COLO668 (cell line): ENCODE measurements around the gene ARHGEF25.
"Not testable (repeated sequence)": the region's sequence is repeated elsewhere in the genome, so short reads cannot be mapped to it uniquely, and the experiment has no call there.

Source experiments
- DNase-seq: peaks from one replicate; lab custom pipeline; 2025; ENCODE audit not compliant: unreplicated experiment; lab: John Stamatoyannopoulos, UW

Gene ARHGEF25

DNA sequence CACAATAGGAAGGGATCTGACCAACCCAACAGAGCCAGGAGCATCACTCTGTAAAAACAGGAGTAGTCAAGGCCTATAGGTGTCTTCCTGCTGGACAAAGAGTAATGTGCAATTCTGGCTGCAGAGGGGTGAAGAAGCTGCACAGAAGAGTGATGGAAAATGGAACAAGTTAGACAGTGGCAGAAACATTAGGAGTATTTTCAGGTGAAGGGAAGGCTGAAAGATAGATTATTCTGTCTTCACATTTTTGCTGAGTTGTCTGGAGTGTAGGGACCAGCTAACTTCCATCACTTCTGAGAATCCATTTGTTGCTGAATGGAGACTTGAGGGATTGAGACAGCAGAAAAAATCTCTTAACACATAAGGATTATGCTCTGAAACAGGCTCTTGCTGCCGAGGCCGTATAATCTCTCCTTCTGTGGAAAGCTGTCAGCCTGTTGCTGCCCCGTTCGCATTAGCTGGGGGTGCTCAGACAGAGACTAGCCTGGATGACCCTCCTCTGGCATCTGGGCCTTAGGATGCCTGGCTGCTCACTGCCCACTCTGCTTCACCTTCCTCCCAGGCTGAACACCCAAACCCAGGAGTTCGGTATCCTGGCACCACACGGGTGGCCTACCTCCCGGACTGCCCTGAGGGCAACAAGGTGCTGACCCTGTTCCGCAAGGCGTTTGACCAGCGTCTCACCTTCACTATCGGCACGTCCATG lies 3.1 kb upstream of the ARHGEF25 start:
- DNase-seq, result no peak

DNA sequence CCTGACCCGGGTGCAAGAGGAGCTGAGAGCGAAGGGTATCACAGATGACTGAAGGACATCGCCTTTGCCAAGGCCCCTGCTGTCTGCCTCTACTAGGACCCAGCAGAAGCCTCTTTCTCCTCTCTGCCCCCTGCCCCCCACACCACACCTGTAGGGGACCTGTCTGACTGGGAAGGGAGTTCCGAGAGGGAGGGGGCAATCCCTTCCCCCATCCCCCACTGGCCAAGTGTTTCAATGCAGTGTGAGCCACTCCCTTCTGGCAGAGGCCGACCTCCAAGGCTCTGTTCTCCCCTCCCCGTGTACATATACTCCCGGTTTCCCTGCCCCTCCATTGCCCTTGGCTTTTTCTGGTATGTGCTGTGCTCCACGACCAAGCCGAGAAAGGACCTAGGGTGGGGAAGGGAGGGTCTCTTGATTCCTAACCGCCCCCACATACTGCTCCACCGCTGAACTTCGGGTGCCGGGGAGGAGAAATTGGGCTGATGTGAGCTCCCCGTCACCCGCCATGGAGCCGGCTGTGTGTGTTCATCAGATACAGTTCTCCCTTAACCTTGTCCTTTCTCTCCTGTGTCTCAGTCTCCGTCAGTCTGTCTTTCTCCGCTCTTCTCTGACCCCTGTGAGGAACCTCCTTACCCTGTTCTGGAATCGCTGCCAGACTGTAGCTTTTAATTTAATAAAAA lies 2.0 kb upstream of the ARHGEF25 start:
- no peak for DNase-seq

DNA sequence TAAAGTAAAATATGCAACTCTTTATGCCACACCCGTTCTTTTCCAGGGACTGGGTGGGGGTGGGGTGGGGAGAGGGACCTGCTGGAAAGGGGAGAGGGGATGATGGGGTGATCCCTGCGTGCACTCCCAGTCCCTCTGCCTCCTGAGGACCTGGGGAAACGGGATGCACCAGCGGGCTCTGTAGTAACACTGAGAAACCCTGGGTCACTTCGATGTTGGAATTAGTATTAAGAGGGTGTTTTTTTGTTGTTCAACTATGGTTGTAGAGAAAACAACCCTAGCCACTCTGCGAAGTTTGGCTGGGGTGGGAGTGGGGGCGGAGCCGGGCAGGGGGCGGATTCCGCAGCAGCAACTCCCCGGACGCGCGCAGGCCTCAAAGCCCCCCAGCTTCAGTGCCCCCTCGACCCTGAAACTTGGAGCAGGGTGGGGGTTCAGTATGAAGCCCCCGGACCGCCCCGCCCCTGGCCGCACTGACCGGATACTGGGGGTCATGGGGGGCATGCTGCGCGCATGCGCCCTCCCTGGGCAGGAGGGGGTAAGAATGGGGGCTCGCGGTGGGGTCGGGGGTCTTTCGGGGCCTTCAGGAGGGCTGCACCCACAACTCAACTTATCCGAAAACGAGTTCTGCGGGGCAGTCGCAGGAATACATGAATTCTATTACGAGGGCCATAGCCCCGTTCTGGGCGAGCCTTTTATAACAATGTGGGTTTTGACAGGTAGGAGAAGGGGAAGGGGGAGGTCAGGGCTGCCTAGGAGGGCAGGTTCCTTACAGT lies 1.3 kb upstream of the ARHGEF25 start:
- DNase-seq, result no peak

DNA sequence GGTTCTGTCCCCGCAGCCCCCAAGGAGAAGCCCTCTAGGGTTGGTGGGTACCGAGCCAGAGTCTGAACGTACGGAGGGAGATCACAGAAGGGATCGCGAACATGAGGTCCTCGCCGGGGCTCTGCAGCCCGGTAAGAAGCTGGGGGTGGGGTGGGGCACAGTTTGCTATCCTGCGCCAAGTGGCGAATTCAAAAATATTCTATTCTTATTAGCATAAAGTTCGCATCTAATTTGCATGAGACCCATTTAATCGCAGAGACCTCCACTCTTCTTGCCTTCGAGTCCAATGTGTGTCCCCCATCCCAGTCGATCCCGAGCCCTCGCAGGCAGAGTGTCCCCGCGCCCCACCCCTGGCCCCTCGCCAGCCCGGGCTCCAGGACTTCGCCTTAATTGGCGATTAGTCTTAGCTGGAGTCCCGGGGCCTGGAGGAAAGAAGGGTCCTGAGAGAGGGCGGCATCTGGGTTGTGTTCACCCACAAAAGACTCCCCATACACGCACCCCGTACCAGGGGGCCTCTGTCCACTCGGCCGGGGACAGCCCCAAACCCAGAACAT lies 604 bp upstream of the ARHGEF25 start:
- no peak for DNase-seq

DNA sequence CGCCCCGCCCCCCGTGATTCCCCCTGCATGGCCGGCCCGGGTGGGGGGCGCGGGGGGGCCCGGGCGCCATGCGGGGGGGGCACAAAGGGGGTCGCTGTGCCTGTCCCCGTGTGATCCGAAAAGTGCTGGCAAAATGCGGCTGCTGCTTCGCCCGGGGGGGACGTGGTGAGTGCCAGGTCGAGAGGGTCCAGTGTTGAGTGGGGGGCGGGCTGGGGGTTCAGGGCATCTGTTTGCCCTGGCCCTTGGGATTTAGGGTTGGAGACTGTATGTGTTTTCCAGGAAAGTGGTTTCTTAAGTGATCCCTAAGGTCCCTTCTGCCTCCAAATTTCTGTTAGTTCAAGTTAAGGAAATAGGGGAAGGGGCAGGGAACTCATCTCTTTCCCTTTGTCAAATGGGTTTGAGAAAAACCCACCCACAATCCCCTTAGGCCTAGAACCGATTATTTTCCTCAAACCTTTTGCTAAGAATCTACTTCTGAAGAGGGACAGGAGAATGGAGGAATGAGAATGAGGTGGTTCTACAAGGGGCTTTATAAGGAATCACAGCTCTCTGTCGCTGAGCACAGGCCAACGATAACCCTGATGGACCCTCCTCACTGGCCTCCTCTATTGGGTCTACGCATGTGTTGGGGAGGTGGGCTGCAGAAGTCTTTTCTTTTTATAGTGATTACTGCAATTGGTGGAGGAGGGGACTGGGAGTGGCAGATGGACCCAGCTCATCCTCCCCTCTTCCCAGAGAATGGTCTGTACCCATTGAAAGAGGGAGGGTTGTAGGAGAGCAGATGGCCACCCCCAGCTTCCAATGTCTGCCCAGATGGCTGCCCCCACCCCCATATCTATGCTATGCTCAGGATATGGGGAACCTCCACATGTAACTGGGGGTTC lies 834 bp downstream of the ARHGEF25 start:
- no peak for DNase-seq

DNA sequence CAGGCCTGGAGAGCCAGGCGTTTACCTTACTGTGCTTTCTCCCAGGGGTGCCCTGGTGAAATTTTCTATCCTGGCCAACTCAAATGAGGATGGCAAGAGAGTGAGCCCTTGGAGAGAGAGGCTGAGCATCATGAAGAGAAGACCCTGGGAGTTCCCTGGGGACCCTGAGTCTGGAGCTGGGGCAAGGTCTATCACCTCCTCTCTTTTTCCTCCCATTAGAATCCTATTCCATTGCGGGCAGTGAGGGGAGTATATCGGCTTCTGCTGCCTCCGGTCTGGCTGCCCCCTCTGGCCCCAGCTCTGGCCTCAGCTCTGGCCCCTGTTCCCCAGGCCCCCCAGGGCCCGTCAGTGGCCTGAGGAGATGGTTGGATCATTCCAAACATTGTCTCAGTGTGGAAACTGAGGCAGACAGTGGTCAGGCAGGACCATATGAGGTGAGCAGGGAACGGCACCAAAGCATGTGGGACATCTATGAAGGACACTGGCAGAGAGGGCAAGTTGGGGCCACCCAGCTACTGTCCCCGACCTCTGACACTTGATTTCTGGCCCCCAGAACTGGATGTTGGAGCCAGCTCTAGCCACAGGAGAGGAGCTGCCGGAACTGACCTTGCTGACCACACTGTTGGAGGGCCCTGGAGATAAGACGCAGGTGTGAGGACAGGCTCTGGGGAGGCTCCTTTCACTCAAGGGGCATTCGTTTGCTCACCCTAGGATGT lies 1.6 kb downstream of the ARHGEF25 start:
- no peak for DNase-seq

DNA sequence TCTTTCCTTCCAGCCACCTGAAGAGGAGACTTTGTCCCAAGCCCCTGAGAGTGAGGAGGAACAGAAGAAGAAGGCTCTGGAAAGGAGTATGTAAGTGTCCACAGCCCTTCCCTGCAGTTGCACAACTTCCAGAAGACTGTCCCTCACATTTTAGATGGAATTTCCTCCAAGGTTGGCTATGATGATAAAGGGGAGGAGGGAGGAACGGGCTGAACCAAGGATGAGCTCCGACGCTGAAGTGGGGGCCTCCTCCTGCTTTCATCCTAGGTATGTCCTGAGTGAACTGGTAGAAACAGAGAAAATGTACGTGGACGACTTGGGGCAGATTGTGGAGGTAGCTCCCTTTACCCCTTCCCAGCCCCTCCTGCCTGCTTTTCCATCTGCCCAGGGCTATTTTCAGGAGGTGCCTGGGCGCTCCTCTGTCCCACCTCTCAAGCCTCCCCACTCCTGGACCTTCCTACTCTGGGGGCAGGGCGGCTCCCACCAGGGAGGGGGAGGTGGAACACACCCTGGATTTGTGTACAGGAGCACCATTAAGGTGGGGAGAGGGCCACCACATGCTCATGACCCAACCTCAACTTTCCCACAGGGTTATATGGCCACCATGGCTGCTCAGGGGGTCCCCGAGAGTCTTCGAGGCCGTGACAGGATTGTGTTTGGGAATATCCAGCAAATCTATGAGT lies 2.3 kb downstream of the ARHGEF25 start:
- no peak for DNase-seq

DNA sequence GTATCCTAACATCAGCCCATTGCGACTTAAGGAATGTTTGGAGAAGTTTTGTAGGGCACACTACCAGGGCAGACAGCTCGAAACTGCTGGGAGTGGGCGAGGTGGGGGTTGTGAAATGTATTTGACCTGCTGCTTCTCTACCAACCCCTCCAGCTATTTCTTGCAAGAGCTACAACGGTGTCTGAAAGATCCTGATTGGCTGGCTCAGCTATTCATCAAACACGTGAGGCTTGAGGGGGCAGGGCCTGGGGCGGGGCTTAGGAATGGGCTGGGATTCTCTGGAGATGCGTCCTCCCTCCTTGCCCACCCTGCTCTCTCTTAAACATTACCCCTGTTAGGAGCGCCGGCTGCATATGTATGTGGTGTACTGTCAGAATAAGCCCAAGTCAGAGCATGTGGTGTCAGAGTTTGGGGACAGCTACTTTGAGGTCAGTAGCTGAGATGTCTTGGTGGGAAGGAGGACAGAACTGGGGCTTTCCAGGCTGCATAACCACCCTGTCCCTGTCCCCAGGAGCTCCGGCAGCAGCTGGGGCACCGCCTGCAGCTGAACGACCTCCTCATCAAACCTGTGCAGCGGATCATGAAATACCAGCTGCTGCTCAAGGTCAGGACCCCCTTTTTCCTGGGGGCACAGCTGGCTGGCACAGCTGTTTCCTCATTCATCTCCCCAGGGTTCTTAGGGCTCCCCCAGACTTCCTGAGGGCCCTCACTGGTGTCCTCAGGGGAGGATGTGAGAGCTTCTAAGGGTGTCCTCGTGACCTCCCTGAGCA lies 3.1 kb downstream of the ARHGEF25 start:
- no peak for DNase-seq

DNA sequence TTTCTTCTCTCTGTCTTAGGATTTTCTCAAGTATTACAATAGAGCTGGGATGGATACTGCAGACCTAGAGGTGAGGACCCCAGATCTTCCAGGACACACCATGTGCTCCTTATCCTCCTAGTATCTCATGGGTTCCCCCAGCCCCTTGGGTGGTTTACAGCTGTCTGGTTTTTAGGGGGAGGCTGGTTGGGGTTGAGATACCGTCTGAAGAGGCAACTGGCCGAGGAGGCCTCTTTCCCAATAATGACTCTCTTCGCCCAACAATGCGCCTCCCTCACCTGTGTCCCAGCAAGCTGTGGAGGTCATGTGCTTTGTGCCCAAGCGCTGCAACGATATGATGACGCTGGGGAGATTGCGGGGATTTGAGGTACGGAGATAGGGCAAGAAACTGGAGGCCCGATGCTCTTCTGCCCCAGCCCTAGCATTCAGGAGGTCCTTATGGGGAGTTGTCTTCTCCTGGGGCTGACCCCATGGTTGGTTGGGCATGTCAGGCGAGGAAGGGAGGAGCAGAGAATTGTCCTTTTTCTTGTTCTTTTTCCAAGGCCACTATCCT lies 3.8 kb downstream of the ARHGEF25 start:
- no peak for DNase-seq

DNA sequence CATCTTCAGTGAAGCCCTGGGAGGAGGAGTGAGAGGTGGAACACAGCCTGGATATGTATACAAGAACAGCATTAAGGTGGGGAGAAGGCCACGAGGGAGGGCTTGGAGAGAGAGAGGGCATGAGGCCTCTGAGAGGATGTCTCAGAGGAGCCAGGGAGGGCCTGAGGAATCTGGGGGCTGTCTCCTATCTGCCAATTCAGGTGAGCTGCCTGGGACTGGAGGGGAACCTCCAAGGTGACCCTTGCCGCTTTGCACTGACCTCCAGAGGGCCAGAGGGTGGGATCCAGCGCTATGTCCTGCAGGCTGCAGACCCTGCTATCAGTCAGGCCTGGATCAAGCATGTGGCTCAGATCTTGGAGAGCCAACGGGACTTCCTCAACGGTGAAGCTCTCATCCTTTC lies 4.4 kb downstream of the ARHGEF25 start:
- DNase-seq, result no peak

DNA sequence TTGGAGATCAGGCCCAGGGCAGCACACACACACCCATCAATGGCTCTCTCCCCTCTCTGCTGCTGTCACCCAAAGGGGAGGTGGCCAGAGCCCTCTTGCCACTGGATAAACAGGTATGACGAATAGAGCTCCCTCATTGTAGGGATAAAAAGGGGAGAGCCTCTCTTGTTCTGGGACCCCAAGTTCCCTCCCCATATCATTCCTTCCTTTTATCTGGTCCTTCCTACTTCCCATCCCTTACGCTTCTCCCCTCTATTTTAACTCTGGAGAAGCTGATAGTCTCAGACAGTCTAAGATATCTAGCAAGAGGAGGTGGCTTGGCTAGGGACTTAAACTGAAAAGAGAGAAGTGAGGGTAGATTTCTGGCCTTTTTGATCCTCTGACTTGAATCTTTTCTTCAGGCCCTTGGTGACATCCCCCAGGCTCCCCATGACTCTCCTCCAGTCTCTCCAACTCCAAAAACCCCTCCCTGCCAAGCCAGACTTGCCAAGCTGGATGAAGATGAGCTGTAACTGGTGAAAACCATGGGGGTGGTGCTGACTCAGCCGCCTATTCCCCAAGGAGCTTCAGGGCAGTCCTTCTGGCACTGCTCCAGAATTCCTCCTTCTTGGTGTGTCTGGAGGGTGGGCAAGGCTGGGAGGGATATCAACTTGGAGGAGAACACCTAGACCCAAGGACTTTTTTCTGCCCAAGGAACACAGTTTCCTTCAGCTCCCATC lies 5.3 kb downstream of the ARHGEF25 start:
- DNase-seq, result no peak

DNA sequence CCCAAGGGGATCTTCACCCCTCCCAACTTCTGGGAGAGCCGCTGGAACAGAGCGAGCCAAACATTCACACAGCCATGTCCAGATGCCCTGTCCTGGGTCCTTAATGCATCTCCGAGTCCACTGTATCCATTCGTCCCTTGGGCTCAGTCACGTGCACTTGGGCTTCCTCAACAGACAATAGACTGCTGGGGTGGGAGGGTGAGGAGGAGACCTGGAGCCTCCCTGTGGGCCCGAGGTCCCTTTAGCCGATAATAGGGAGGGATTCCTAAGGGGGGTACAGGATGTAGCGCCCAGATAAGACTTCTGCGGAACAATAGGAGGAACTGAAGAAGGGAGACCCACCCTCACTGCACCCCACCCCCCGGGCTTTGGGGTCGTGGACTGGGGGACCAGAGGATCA lies 6.7 kb downstream of the ARHGEF25 start:
- no peak for DNase-seq

DNA sequence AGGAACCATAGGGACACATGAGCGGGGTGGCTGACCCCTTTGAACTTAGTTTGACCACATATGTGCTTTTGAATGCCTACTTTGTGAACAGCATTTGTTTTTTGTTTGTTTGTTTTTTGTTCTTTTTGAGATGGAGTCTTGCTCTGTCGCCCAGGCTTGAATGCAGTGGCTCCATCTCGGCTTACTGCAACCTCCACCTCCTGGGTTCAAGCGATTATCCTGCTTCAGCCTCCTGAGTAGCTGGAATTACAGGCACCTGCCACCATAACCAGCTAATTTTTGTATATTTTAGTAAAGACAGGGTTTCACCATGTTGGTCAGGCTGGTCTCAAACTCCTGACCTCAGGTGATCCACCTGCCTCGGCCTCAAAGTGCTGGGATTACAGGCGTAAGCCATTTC lies 7.2 kb downstream of the ARHGEF25 start:
- DNase-seq, result not testable (repeated sequence)

DNA sequence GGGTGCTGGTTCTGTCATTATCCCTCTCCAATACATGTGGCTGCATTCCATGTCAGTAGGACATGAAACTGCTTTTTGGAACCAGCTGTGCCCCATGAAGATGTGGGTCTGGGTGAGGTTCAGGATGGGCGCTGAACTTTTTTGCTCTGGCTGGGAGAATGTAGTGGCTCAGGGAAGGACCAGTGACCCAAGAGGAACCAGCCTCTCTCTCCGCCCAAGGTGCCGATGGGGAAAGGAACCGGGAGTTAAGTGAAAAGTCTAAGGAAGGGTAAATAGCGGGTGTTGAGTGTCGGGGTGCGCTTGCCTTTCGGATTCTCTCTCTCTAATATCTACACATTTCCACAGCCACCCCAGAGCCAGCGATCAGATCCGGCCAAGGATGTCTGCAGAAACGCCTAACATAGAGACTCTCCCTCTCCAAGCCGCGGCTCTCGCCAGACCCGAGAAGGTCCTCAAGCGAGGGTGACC lies 7.8 kb downstream of the ARHGEF25 start:
- DNase-seq, result no peak

DNA sequence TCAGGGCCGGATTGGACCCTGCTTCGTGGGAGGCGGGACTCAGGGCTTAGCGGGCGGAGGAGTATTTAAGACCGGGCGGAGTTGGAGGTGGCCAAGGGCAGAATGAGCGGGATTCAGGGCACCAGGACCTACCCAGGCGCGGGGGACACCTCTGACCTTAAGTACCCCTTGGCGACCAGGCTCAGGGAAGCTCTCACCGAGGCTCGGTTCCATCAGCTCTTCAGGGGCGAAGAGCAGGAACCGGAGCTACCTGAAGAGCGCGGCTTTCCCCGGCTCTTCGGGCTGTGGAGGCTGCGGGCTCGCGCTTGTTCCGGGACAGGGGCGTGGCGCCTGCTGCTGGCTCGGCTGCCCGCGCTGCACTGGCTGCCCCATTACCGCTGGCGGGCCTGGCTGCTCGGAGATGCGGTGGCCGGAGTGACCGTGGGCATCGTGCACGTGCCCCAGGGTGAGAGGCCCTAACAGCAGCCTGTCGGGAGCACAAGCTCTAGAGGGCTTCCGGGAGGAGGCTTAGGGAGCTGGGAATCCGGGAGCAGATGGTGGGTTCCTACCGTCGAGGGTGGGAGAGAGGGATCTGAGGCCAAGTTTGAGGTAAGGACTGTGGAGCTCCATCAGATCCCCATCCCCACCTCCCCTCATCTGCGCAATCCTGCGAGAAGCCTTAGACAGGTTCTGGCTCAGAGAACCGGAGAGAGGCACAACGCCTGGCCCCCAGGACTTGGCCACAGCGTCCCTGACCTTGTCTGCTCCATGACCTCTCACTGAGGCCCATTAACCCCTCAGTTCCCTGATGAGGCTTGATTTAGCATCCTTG lies 8.4 kb downstream of the ARHGEF25 start:
- DNase-seq, result peak; percentile 5

DNA sequence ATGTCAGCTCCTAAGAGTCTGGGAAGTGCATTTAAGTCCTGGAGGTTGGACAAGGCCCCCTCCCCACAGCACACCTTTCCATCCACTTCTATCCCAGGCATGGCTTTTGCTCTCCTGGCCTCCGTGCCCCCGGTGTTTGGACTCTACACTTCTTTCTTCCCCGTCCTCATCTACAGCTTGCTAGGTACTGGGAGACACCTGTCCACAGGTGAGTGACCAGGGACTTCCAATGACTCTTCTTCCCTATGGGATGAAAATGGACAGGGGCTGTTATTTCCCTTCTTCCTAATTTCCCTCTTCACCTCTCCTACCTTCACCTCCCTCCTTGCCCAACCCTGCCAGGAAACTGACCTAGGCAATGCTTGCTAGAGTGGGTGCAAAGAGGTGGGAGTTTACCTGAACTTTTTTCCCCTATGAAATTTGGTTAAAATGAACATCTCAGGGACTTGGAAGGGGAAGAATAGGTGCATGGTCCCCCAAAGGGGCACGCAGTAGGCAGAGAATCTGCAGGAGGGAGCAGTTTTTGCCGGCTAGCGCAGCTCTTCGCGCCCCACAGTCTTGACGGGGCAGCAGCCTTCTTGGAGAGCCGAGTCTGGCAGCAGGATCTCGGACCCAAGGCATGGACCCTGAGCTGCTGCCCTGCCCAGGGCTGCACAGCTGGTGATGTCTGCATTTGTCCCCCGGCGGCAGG lies 9.2 kb downstream of the ARHGEF25 start:
- DNase-seq, result no peak
